NCI-H2227 treated with DMSO at 0.1 percent for 48 hours (cell line): ENCODE data around the gene PACS2.
"Not testable (repeated sequence)": the region's sequence is repeated elsewhere in the genome, so short reads cannot be mapped to it uniquely, and the experiment has no call there.

ENCODE experiments used
- DNase-seq: peaks from one replicate; lab custom pipeline; 2025; lab: John Stamatoyannopoulos, UW

PACS2 gene

DNA sequence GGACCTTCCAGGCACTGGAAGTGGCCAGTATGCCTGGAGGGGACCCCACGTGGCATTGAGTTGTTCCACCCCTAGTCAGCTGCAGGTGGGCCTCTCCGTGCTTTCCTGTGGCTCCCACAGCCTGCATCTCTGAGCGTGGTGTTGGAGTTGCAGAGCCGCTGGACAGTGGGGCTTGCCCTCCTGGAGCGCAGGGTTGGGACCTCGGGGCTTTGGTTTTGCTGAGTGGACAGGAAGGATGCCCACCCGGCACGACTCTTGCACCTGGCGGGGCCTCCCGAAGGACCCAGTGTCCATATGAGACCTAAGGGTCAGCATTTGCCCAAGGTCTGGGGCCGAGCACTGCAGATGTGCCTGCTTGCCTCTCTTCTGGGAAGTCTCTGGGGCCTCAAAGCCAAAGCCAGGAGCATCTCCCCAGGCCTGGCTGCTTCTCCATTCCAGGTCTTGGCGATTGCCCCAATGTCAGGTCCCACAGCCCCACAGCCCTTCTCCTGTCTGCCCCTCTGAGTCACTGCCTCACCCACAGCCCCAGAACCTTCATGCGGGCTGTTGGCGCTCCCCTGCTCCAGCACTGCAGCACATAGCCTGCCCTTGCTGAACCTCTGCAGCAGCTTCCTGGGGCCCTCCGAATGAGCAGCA is 1.5 kb downstream of the PACS2 start:
- DNase-seq, result no peak

DNA sequence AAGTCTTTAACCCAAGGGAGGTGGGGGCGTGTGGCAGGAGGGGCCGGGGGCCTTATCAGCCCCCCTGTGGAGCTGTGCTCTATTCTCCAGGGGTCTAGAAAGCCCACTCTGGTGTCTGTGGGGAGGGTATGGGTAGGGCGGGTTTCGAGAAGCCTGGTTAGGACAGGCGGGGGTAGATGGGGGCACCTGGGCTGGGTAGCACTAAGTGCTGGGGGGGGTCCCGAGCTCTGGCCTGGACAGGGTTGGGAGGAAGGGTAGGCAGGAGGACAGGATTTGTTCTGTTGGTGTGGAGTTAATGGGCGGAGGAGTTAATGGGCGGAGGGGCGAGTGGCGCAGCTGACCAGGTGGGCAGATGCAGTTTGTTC is 2.0 kb downstream of the PACS2 start:
- no peak for DNase-seq

DNA sequence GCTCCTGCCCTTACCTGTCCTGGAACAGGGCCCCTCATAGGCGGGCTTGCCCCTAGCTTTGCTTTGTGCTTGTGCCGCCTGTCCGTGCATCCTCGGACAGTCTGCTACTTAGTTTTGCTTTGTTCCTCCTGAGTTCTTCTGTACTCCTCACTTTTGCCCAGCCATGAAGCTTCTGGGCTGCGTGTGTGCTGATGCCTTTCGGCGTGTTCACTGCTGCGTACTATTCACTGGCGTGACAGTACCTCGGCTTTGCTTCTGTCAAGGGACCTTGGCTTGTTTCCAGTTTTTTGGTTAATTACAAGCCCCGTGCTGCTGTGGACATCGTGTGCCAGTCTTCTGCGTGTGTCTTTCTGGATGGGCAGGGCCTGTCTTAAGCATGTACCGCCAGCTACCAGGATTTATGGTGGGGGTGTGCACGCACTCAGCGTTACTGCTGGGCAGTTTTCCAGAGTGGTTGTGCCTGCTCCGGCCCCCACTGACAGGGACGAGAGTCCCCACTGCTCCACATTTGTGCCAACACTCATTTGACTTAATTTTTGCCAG is 2.5 kb downstream of the PACS2 start:
- DNase-seq, result no peak

DNA sequence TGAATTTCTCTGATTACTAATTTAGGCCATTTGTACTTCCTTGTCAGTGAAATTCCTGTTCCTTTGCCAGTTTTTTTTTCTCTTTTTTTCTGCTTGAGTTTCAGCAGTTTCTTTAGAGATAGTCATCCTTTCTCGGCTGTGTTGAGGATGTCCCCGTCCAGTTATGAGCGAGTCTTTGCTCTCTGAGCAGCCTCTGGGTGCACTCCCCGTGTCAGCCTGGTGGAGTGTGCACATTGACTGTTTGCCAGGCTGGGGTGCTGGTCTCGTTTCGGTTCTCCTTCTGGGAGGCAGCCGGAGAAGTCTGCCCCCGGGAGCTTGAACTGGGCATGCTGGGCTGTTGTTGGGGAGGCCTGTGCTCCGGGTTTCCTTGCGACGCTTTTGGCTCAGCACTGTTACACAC is 3.0 kb downstream of the PACS2 start:
- no peak for DNase-seq

DNA sequence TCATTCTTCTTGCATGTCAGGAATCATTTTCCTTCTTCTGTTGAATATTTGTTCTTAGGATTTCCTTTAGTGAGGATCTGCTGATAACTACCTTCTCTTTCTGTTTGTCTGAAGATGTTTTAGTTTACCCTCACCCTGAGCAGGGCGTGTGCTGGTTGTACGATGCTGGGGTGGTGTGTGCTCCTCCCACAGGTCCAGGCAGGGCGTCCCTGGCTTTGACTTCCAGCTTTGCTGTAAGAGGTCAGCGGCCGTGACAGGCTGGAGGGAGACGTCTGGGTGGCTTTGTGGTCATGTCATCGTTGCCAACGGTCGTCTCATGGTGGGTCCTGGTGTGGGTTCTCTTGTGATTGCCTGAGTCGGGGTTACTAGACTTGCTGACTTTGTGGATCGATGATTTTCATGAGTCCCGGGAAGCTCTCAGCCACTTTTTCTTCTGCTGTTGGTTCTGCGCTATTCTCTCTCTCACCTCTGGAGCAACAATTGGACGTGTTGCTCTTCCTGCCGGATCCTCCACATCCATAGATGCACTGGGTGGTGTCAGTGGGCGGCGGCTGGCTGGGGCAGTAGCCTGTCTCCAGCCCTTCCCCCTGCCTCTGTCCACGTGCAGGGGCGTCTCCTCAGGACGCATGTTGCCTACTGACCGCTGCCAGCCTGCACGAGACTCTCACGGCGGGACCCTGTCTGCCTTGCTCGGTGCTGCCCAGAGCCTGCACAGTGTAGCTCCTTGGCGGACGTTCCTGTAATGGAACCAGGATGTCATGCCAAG is 8.4 kb downstream of the PACS2 start:
- no peak for DNase-seq

DNA sequence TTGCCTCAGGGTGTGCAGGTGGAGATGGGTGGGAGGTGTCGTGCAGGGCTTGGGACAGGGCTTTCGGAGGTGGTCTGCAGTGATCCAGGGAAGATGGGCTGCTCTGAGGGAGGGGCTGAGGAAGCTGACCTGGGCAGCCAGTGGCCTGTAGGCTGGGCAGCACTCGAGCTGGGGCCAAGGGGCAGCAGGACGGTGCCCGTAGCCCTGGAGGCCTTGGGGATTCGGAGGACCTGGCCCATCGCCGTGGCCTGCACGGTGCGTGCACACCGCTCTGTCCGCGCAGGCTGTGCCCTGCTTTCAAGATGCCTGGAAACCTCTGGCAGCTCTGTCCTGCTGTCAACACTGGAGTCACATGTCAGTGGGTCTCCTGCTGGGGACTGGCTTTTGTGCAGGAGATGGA is 9.1 kb downstream of the PACS2 start:
- DNase-seq, result no peak

DNA sequence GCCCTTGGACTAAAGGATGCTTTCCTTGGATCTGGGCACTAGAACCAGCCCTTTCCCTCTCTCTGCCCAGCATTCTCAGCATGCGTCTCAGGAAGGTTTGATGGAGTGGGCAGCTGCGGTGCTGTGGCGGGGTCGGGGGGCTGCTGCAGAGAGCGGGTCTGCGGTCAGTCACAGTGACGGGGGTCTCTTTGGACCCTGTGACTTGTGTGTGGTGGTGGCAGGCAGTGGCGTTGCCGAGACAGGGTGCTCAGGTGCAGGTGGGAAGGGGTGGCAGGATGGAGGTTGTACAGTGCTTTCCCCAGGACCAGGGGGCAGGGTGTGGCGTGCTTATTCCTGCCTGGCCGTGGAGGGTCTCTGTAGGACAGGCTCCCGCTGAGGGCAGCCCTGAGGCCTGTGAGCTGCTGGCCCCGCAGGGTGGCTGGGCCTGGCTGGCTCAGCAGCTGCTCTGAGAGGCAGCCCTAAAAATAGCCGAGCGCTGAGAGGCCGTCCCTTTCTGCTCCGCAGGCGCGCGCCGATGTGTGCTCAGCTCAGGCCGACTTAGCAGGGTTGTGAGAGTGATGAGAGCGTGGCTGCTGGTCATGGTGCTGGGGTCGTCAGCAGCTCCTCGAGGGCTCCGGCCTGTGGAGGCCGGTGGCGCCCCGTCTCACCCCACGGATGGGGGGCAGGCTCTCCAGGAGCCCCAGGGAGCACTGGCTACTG is 9.7 kb downstream of the PACS2 start:
- DNase-seq, result peak; percentile 31

DNA sequence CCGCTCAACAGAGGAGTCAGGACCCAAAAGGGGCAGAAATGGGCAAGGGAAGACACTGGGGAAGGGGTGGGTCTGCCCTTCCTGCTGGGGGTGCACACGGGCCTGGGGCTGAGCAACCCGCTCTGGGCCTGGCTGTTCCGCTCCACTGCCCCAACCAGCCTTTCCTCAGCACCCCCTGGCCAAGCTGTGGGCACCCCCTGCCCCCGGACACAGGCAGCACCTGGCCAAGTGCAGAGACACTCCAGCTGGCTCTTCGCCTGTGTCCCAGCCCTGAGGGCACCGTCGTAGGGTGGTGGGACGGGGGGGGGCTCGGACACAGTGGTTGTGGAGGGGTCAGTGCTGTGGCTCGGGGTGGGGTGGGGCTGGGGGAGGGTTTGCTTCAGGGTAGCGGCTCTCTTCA is 10.3 kb downstream of the PACS2 start:
- no peak for DNase-seq

DNA sequence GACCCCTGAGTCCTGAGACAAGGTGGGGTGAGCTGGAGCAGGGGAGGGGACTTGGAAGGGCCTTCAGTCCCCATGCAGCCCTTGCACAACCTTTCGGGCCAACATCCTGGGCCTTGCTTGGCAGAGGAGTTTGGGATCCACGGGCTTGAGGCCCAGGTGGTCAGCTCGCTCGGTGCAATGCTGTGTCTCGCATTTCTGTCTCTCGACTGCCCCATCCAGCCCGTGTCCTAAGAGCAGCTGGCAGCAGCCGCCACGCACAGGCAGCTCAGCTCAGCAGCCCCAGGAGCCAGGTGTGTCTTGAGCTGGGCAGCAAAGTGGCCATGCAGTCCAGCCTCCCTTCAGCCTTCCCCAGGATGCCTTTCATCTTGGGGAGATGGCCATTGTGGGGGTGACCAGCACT is 10.8 kb downstream of the PACS2 start:
- no peak for DNase-seq

DNA sequence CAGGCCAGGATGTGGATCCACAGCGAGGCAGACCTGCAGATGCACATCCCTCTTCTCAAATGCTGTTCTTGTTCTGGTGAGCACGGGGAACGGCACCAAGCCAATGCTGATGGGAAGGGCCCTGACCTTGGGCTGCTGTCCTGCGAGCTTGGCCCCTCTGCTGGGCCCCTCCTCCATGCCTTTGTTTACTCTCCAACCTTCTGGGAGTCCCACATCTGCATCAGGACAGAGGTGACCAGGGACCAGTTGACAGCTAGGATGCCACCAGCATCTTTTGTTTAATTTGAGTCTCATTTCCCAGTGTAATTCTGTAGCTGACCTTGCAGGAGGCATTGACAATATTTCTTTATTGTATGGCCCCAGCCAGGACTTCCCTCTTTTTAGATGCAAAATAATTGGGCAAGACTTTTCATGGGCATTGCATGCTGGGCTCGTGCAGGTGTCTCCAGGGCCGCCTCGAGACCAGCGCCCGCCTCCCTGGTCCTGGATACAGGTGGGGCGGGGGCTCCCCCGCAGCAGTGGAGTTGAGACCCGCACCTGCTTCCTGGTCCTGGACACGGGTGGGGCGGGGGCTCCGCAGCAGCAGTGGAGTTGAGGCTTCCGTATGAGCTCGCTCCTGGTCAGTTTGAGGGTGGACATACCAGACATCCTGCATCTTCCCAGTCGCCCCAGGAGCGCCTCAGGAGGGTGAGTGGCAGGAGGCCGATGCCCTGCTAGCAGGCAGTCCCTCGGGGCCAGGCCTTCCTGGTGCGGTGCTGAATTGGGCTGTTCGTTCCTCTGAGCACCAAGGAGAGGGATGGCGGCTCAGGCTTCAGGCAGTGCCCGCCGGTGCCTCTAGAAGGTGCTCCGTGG is 11.4 kb downstream of the PACS2 start:
- DNase-seq, result no peak

DNA sequence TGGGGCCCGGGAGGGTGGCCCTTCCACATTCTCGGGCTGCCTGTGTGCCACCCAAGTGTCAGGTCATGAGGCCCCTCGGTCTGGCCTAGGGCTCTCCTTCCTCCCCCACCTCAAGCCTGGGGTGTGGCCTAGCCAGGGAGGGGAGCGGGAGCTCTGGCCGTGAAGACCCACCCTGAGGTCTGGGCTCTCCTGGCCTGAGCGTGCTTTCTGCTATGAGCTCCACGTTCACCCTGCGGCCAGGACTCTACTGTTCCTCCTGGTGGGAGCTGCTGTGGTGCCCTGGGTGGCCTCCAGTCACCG is 12.0 kb downstream of the PACS2 start:
- DNase-seq, result no peak

DNA sequence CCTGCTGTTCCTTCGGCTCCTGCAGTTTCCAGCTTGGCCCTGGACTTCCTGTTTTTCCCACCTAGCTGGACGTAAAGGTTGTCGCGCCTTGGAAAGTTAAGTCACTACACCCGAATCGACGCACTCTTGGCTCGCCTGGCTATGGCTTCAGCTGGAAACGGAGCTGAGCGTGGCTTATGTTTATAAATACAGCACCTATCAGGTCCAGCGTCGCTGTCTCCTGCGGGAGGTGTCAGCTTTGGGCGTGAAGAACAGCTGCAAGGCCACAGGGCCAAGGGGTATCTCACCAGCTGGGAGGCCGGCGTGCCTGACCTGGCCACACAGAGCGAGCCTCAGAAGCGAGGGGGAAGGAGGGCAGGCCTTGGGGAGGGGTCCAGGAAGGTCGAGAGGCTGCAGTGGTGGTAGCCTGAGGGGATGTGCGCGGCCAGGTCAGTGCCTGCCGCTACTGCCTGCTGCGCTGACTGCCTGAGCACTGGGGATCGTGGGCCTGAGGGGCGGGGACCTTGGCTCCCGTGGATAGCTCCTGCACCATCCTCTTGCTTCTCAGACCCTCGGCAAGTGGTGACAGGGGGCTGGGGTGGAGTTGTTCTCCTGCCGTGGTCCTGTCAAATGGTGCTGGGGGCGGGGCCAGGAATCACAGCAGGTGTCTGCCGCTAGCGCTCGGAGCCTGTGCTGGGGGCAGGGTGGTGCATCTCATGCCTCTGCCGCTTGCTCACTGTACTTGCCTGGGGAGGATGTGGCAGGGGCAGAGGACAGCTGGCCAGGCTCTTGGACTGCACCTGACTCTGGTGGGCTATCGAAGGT is 12.5 kb downstream of the PACS2 start:
- no peak for DNase-seq

DNA sequence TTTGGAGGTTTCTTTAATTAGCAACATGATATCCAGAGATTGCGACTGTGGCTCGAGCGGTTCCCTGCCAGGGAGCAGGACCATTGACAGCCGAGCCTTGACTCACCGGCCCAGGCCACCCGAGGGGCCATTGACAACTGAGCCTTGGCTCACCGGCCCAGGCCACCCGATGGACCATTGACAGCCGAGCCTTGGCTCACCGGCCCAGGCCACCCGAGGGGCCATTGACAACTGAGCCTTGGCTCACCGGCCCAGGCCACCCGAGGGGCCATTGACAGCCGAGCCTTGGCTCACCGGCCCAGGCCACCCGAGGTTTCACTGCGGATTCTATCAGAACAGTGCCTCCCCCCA is 13.1 kb downstream of the PACS2 start:
- not testable (repeated sequence) for DNase-seq

DNA sequence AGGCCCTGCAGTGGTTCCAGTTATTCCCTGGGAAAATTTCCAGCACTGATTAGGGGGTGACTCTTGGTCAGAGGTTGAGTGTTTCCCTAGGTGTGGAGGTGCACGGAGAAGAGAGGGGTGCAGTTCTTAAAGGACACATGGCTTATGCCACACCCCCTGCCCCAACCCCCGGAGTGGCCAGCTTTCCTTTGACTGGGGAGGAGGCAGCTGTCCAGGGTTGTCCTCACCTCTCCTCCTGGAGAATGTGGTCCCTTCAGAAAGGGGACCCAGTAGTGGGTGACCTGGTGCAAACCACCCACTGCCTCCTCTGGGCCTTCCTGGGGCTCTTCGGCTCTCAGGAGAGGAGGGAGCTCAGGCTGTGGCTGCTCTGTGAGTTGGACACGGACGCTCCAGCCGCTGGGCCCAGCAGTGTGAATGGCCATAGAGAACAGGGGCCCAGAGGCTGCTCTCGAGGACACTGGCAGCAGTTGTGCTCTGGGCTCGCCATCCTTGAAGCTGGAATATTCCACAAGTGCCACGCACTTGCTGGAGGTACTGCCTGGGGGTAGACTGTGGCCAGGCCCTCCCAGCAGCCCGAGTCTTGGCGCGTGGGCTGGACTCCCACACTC is 13.6 kb downstream of the PACS2 start:
- DNase-seq, result no peak

DNA sequence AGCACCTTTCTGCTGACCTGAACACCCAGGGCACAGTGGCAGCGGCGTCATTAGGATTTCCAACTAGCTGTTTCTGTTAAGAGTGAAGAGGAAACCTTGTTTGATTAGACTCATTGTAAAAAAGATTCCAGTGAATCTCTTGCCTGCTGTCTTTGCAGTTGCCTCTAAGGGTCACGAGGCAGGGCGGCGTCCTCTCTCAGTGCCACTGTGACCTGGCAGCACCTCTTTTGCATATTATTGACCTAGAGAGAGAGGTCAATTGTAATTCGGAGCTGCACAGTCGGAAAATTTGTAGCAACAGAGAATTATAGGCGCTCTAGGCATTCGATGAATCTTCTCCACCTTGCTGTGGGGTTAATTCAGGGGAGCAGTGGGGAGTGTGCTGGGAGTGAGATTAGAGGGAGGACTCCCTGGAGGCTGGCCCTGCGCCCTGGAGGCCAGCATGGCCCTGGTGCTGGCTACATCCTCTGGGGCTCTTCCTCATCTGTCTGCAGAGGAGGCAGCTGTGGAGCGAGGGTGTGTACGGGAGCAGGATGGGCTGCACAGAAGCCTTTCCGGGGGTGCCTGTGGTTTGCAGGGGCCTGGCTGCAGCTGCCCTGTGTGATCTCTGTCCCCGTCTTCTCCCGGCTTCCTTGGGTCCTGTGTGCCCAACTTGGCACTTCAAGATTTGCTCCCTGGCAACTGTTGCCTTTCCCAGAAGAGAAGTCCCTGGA is 14.3 kb downstream of the PACS2 start:
- DNase-seq, result no peak

DNA sequence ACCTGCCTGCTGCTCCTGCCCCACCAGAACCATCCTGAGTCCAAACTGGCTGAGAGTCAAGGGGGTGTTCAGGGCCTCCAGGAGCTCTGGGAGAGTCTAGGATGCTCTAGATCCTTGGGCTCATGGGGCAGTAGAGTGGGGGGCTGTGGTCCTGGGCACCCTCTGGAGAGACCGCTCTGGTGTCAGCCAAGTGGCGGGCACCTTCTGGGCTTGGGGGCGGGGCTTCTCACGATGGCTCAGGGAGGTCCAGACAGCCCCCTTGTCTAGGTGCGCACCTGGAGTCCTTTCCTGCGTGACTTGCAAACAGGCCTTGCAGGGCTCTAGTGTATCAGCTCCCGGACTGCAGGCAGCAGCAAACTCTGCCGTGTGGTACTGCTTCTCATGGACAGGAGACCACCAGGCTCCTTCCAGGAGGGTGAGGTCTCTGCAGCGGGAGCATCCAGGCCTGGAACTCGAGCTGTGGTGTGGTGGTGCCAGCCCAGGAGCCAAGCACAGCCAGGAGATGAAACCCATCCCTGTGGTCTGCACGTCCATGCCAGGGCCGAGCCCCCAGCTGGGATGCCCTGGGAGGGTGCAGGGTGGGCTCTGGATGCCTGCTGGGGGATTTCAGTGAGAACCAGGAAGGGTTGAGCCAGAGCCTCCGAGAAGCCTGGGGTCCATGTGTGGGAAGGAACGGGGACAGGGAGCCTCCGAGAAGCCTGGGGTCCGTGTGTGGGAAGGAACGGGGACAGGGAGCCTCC is 15.0 kb downstream of the PACS2 start:
- DNase-seq, result no peak

DNA sequence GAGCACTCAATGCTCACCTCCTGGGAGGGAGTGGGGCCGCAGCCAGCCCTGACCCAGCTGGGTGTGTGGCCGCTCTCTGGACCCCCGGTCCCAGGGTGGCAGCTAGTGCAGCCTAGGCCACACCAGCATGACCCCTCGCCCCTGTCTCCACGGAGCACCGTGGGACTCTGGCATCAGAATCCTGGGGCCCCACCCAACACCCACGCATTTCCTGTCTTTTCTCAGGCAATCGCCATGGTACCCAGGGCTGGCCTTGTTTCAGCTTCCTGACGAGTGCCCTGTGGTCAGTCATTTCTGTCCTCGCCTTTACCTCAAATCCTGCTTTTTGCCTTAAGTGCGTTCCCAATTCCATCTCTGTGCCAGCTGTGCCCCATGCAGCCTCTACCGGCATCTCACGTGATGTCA is 15.9 kb downstream of the PACS2 start:
- no peak for DNase-seq

DNA sequence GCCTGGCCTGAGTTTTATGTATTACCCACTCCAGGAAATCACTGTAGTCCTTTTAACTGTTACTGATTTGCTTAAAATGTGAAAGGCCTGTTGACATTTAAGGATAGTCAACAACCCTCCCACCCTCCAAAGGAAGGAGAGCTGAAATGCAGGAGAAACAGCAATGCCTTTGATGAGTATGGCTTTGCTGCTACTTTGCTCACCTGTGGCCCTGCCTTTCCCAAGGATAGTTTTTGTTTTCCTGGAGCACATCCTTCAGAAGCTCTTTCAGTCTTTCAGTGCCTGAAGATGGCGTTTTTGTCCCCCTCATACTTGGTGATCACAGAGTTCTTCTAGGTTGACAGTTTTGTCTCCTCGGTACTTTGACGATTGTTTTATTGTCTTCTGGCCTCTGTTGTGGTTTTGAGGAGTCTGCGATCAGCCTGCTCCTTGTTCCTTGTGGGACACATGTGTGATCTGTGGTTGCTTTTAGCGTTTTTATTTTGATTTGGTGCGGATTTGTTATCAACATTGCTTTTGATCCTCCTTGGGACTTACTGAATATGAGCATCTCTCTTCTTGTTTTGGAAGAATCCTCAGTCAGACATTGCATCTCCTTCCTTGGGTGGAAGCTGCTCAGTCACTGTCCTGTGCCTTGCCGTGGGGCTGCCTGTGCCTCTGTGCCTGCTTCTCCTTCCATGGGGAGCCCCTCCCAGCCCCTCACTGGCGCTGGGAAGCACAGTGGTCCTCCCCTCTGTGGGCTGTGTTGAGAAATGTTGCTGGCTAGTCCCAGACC is 17.2 kb downstream of the PACS2 start:
- no peak for DNase-seq

DNA sequence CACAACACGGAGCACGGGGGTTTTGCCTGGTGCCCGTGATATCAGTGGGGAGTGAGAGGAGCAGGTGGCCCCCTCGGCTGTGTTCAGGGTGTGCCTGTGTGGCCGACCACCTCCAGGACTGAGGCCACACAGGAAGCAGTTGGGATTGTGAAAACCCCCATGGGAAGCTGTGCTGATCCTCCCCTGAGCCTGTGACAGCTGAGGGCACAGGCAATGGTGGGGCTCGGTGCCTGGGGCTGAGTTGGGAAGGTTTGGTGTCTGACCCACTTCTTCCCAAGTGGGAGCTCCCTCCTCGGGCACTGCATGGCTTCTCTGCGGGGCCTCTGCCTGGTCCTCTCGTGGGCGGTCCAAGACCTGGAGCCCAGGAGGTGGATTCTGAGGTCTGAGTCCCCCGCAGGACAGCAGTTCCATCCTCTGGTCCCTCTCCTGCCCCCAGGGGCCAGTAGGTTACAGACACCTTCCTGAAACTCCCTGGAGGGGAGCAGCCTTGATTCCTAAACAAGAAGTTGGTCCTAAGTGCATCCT is 17.9 kb downstream of the PACS2 start:
- DNase-seq, result no peak
